Bronchus fibroblast of lung (primary cell): ENCODE data around the gene PPP2R1A. TPM values are rescaled to one million over a fixed set of nuclear protein-coding genes. Genes with fewer than 3 reads are reported as not detected.

Experiments used
- total RNA-seq: library from RNA; depleted of rRNA; stranded (reverse); fragments of >200 nt; gene quantifications from 2 replicates; pipeline ENCODE4 v1.2.3, GENCODE V29; 2015

Gene PPP2R1A
- total RNA-seq, result 193 and 196 TPM in 2 replicates

GRCh38 chr19:52189735-52190486, at the start of gene PPP2R1A:
Gene PPP2R1A, plus strand, starts transcription at chr19:52190052. Its CDS starts 45 bp downstream, at chr19:52190097.

GRCh38 chr19:52171321-52172169, 18.3 kb upstream of the PPP2R1A start, which contains the start of gene ZNF836:
Gene ZNF836, minus strand, starts transcription at chr19:52171621. Its CDS starts 3,549 bp downstream, at chr19:52168072.

GRCh38 chr19:52269338-52270261, 79.7 kb downstream of the PPP2R1A start, which contains the start of gene ZNF766:
Gene ZNF766, plus strand, starts transcription at chr19:52269587. Its CDS starts 27 bp downstream, at chr19:52269614.

Other genes starting within 250 kb of the PPP2R1A start
- 2.7 and 3.0 TPM in 2 replicates for gene ZNF350, start 203.2 kb upstream of the PPP2R1A start, total RNA-seq
- gene ZNF615, start 181.8 kb upstream of the PPP2R1A start, total RNA-seq, result 3.3 and 4.5 TPM in 2 replicates
- 3.9 and 4.0 TPM in 2 replicates for gene ZNF614, start 161.7 kb upstream of the PPP2R1A start, total RNA-seq
- 3.7 and 3.9 TPM in 2 replicates for gene ZNF432, start 141.2 kb upstream of the PPP2R1A start, total RNA-seq
- gene ZNF841, start 94.3 kb upstream of the PPP2R1A start, total RNA-seq, result 5.1 and 5.5 TPM in 2 replicates
- 5.6 and 6.1 TPM in 2 replicates for gene ZNF616, start 50.1 kb upstream of the PPP2R1A start, total RNA-seq
- 3.2 and 4.8 TPM in 2 replicates for gene ZNF836, start 18.4 kb upstream of the PPP2R1A start, total RNA-seq
- 5.7 and 6.1 TPM in 2 replicates for gene ZNF766, start 79.5 kb downstream of the PPP2R1A start, total RNA-seq
- 4.0 and 5.0 TPM in 2 replicates for gene ZNF480, start 107.1 kb downstream of the PPP2R1A start, total RNA-seq
- gene ZNF610, start 146.2 kb downstream of the PPP2R1A start, total RNA-seq, result 1.5 and 1.8 TPM in 2 replicates
- 9.8 and 14.6 TPM in 2 replicates for gene ZNF880, start 179.9 kb downstream of the PPP2R1A start, total RNA-seq
- gene ZNF528, start 207.8 kb downstream of the PPP2R1A start, total RNA-seq, result 5.8 and 6.1 TPM in 2 replicates
- gene ZNF534, start 239.1 kb downstream of the PPP2R1A start, total RNA-seq, result not detected in 2 replicates